NCI-H2196 treated with DMSO at 0.1 percent for 48 hours (cell line): Measurements from ENCODE around the gene EMC10.
"Not testable (repeated sequence)": the region's sequence is repeated elsewhere in the genome, so short reads cannot be mapped to it uniquely, and the experiment has no call there.

Source experiments
- DNase-seq: peaks from one replicate; lab custom pipeline; 2025; ENCODE audit not compliant: unreplicated experiment; lab: John Stamatoyannopoulos, UW

Gene EMC10

GRCh38 chr19:50476224-50476906, at the start of gene EMC10, which contains the start of gene GARIN5A:
Gene EMC10 (plus strand): TSS chr19:50476507. CDS start chr19:50476545, 38 bp downstream.
Gene GARIN5A (minus strand): TSS chr19:50476848. CDS start chr19:50476388, 460 bp downstream.
- DNase-seq = peak; percentile 83

- DNase-seq = no peak
These were observed 48.9 kb upstream of the EMC10 start for GRCh38 chr19:50427318-50427925.

GRCh38 chr19:50427997-50428425, 48.3 kb upstream of the EMC10 start:
- no peak for DNase-seq

- no peak for DNase-seq
These were observed 47.4 kb upstream of the EMC10 start for GRCh38 chr19:50428772-50429463.

- no peak for DNase-seq
These were observed 45.4 kb upstream of the EMC10 start for GRCh38 chr19:50430888-50431342.

GRCh38 chr19:50431343-50432220, 44.7 kb upstream of the EMC10 start:
- peak; percentile 38 for DNase-seq

GRCh38 chr19:50432221-50433028, 43.9 kb upstream of the EMC10 start, which contains the start of gene MYBPC2:
Gene MYBPC2 (plus strand): TSS chr19:50432892. CDS start chr19:50432954, 62 bp downstream.
- DNase-seq = no peak

GRCh38 chr19:50433201-50434180, 42.8 kb upstream of the EMC10 start:
- no peak for DNase-seq

- DNase-seq = no peak
These were observed 41.8 kb upstream of the EMC10 start for GRCh38 chr19:50434525-50434924.

GRCh38 chr19:50435221-50435620, 41.1 kb upstream of the EMC10 start:
- DNase-seq = no peak

- no peak for DNase-seq
These were observed 40.7 kb upstream of the EMC10 start for GRCh38 chr19:50435627-50436026.

- no peak for DNase-seq
These were observed 38.4 kb upstream of the EMC10 start for GRCh38 chr19:50437862-50438449.

GRCh38 chr19:50439130-50439529, 37.2 kb upstream of the EMC10 start:
- DNase-seq = not testable (repeated sequence)

GRCh38 chr19:50444059-50444458, 32.2 kb upstream of the EMC10 start:
- DNase-seq = no peak

- DNase-seq = no peak
These were observed 29.3 kb upstream of the EMC10 start for GRCh38 chr19:50447053-50447452.

GRCh38 chr19:50447750-50448149, 28.6 kb upstream of the EMC10 start:
- no peak for DNase-seq

GRCh38 chr19:50449236-50449899, 26.9 kb upstream of the EMC10 start:
- DNase-seq = no peak
